Mesendoderm (in vitro differentiated cells): ENCODE data around the gene DOCK10.

Source experiments
- DNase-seq: peaks from one replicate; pipeline ENCODE4 v3.0.0; 2013
- H2AK5ac ChIP-seq: 2 replicates; pipeline ENCODE4 v1.6.1; 2013; ENCODE audit warnings: low read length, inconsistent platforms
- H2BK120ac ChIP-seq: 2 replicates; pipeline ENCODE4 v1.6.1; 2013; ENCODE audit warnings: low read depth, mild to moderate bottlenecking, low read length, moderate library complexity, mixed read lengths
- H2BK15ac ChIP-seq: replicated peaks from 2 replicates; pipeline ENCODE4 v1.6.1; 2013; ENCODE audit warnings: low read depth, mild to moderate bottlenecking, moderate library complexity
- H2BK5ac ChIP-seq: 2 replicates; pipeline ENCODE4 v1.6.1; 2013; ENCODE audit warnings: low read length, inconsistent platforms
- H3K18ac ChIP-seq: 2 replicates; pipeline ENCODE4 v1.6.1; 2013; ENCODE audit warnings: mild to moderate bottlenecking, low read length, mixed read lengths
- H3K23ac ChIP-seq: one replicate; pipeline ENCODE4 v1.6.1; 2013; ENCODE audit warnings: low read length
- H3K27ac ChIP-seq: 2 replicates; pipeline ENCODE4 v1.5.1; 2013; ENCODE audit warnings: low read depth, mild to moderate bottlenecking, inconsistent platforms, low read length, moderate library complexity
- H3K27me3 ChIP-seq: 2 replicates; pipeline ENCODE4 v1.6.1; 2013; ENCODE audit warnings: low read length, control low read depth, mild to moderate bottlenecking, inconsistent platforms; ENCODE audit not compliant: insufficient read depth, poor library complexity
- H3K36me3 ChIP-seq: 2 replicates; pipeline ENCODE4 v1.6.1; 2013; ENCODE audit warnings: low read length, inconsistent platforms; ENCODE audit not compliant: control insufficient read depth, insufficient read depth
- H3K4ac ChIP-seq: one replicate; pipeline ENCODE4 v1.6.1; 2013; ENCODE audit warnings: low read depth, mild to moderate bottlenecking, low read length, moderate library complexity
- H3K4me1 ChIP-seq: 2 replicates; pipeline ENCODE4 v1.6.1; 2013; ENCODE audit warnings: low read depth, low read length, inconsistent platforms; ENCODE audit not compliant: control insufficient read depth
- H3K4me2 ChIP-seq: 2 replicates; pipeline ENCODE4 v1.6.1; 2013; ENCODE audit warnings: low read length
- H3K4me3 ChIP-seq: 2 replicates; pipeline ENCODE4 v1.5.1; 2013; ENCODE audit warnings: mild to moderate bottlenecking, low read length
- H3K56ac ChIP-seq: one replicate; pipeline ENCODE4 v1.6.1; 2013; ENCODE audit warnings: low read length
- H3K79me1 ChIP-seq: 2 replicates; pipeline ENCODE4 v1.6.1; 2013; ENCODE audit warnings: low read length, inconsistent platforms
- H3K79me2 ChIP-seq: 2 replicates; pipeline ENCODE4 v1.6.1; 2013; ENCODE audit warnings: mild to moderate bottlenecking, low read length; ENCODE audit not compliant: control insufficient read depth, insufficient read depth
- H3K9ac ChIP-seq: 2 replicates; pipeline ENCODE4 v1.6.1; 2013; ENCODE audit warnings: low read length, inconsistent platforms
- H4K5ac ChIP-seq: one replicate; pipeline ENCODE4 v1.6.1; 2013; ENCODE audit warnings: low read length
- H4K8ac ChIP-seq: one replicate; pipeline ENCODE4 v1.6.1; 2013; ENCODE audit warnings: low read depth, mild to moderate bottlenecking, control low read depth, low read length, moderate library complexity
- WGBS: extraction: QIAGEN DNeasy Blood & Tissue Kit; methylation state at CpG from one replicate; pipeline ENCODE4 v1.1.7; 2013; ENCODE audit warnings: low lambda C conversion rate, missing lambda C conversion rate; ENCODE audit not compliant: insufficient coverage; ENCODE audit errors: extremely low coverage; 5-methylcytosine and 5-hydroxymethylcytosine counted together

Gene DOCK10

GRCh38 chr2:224982910-224983711 is 59.2 kb downstream of the DOCK10 start:
- Histone ChIP-seq H3K4me3 (no peak overlapping the region), H3K27ac (no peak overlapping the region), H3K18ac (no peak overlapping the region)

GRCh38 chr2:224982226-224982625 is 60.0 kb downstream of the DOCK10 start:
- H3K79me2 ChIP-seq, result no peaks in the 10 kb centered on the region
- no peak overlapping the region for H4K8ac ChIP-seq
- H3K4ac ChIP-seq, result no peak overlapping the region
- H3K23ac ChIP-seq, result no peak overlapping the region
- no peak overlapping the region for H3K18ac ChIP-seq
- no peak overlapping the region for H3K4me2 ChIP-seq
- no peak overlapping the region for H4K5ac ChIP-seq
- H3K4me3 ChIP-seq, result no peak overlapping the region
- H3K79me1 ChIP-seq, result no peaks in the 10 kb centered on the region
- H3K36me3 ChIP-seq, result no peaks in the 10 kb centered on the region
- WGBS, result no CpG with 5 or more reads among the region's 10 CpGs
- H3K4me1 ChIP-seq, result no peaks in the 10 kb centered on the region
- H2BK120ac ChIP-seq, result no peak overlapping the region
- no peaks in the 10 kb centered on the region for H3K27me3 ChIP-seq
- no peak overlapping the region for H3K9ac ChIP-seq
- no peak overlapping the region for H3K56ac ChIP-seq
- H3K27ac ChIP-seq, result no peak overlapping the region
- no peak overlapping the region for H2BK15ac ChIP-seq
- no peak overlapping the region for H2AK5ac ChIP-seq
- no peak overlapping the region for H2BK5ac ChIP-seq
- no peak for DNase-seq

More at GRCh38 chr2:224982910-224983711, 59.2 kb downstream of the DOCK10 start:
- Histone ChIP-seq H2BK15ac (no peak overlapping the region), H3K79me1 (no peaks in the 10 kb centered on the region), H3K36me3 (no peaks in the 10 kb centered on the region), H3K79me2 (no peaks in the 10 kb centered on the region), H3K9ac (no peak overlapping the region), H2BK120ac (no peak overlapping the region), H3K4me1 (no peaks in the 10 kb centered on the region), H3K4me2 (no peak overlapping the region), H3K4ac (no peak overlapping the region), H4K8ac (no peak overlapping the region), H3K56ac (no peak overlapping the region), H2BK5ac (no peak overlapping the region), H4K5ac (no peak overlapping the region), H3K27me3 (no peaks in the 10 kb centered on the region), H2AK5ac (no peak overlapping the region), H3K23ac (no peak overlapping the region)
- WGBS, result no CpG with 5 or more reads among the region's 14 CpGs
- DNase-seq, result no peak

GRCh38 chr2:224976629-224977525 is 65.4 kb downstream of the DOCK10 start:
- Histone ChIP-seq H3K79me1 (no peaks in the 10 kb centered on the region), H3K27ac (no peak overlapping the region), H3K4me1 (no peaks in the 10 kb centered on the region), H3K18ac (no peak overlapping the region), H3K23ac (no peak overlapping the region), H3K9ac (no peak overlapping the region), H3K4ac (no peak overlapping the region), H4K8ac (no peak overlapping the region), H2BK5ac (no peak overlapping the region), H3K4me3 (no peak overlapping the region), H3K56ac (no peak overlapping the region), H2AK5ac (no peak overlapping the region), H3K27me3 (no peaks in the 10 kb centered on the region), H4K5ac (no peak overlapping the region), H2BK15ac (no peak overlapping the region), H2BK120ac (no peak overlapping the region), H3K36me3 (no peaks in the 10 kb centered on the region), H3K4me2 (no peak overlapping the region), H3K79me2 (no peaks in the 10 kb centered on the region)
- WGBS, result no CpG with 5 or more reads among the region's 7 CpGs
- DNase-seq, result no peak

GRCh38 chr2:224975761-224976160 is 66.5 kb downstream of the DOCK10 start:
- DNase-seq, result no peak
- WGBS, result no CpG with 5 or more reads among the region's 4 CpGs
- H2BK5ac ChIP-seq, result no peak overlapping the region

GRCh38 chr2:224973112-224974016 is 68.9 kb downstream of the DOCK10 start:
- H3K79me2 ChIP-seq, result no peaks in the 10 kb centered on the region
- H3K56ac ChIP-seq, result no peak overlapping the region
- no peak overlapping the region for H3K23ac ChIP-seq
- no peak for DNase-seq
- H3K27me3 ChIP-seq, result no peaks in the 10 kb centered on the region
- no peak overlapping the region for H2BK5ac ChIP-seq
- no peak overlapping the region for H2AK5ac ChIP-seq
- H3K36me3 ChIP-seq, result no peaks in the 10 kb centered on the region
- no peaks in the 10 kb centered on the region for H3K79me1 ChIP-seq
- H3K4ac ChIP-seq, result no peak overlapping the region
- H2BK15ac ChIP-seq, result no peak overlapping the region
- H3K27ac ChIP-seq, result no peak overlapping the region
- no peak overlapping the region for H3K4me3 ChIP-seq
- H4K8ac ChIP-seq, result no peak overlapping the region
- no peak overlapping the region for H4K5ac ChIP-seq
- no peak overlapping the region for H3K18ac ChIP-seq
- H3K4me2 ChIP-seq, result no peak overlapping the region
- H3K9ac ChIP-seq, result no peak overlapping the region
- no peak overlapping the region for H2BK120ac ChIP-seq
- WGBS, result no CpG with 5 or more reads among the region's 10 CpGs
- no peaks in the 10 kb centered on the region for H3K4me1 ChIP-seq

More at GRCh38 chr2:224975761-224976160, 66.5 kb downstream of the DOCK10 start:
- H2BK120ac ChIP-seq, result no peak overlapping the region
- H3K79me2 ChIP-seq, result no peaks in the 10 kb centered on the region
- H2BK15ac ChIP-seq, result no peak overlapping the region
- no peak overlapping the region for H3K18ac ChIP-seq
- no peak overlapping the region for H3K4ac ChIP-seq
- no peaks in the 10 kb centered on the region for H3K27me3 ChIP-seq
- H3K79me1 ChIP-seq, result no peaks in the 10 kb centered on the region
- H3K36me3 ChIP-seq, result no peaks in the 10 kb centered on the region
- H3K27ac ChIP-seq, result no peak overlapping the region
- no peak overlapping the region for H4K8ac ChIP-seq
- no peak overlapping the region for H3K9ac ChIP-seq
- H2AK5ac ChIP-seq, result no peak overlapping the region
- H4K5ac ChIP-seq, result no peak overlapping the region
- H3K4me3 ChIP-seq, result no peak overlapping the region
- H3K4me2 ChIP-seq, result no peak overlapping the region
- H3K4me1 ChIP-seq, result no peaks in the 10 kb centered on the region
- no peak overlapping the region for H3K56ac ChIP-seq
- no peak overlapping the region for H3K23ac ChIP-seq
